NCI-H748 treated with DMSO at 0.1 percent for 48 hours (cell line): ENCODE measurements around the gene BOC.
A peak's percentile ranks its signal among the peaks of the same experiment; 100 is the strongest.

Source experiments
- DNase-seq: peaks from one replicate; lab custom pipeline; 2025; lab: John Stamatoyannopoulos, UW

The BOC gene

GRCh38 chr3:113287111-113287802 is 75.9 kb downstream of the BOC start:
- no peak for DNase-seq

- DNase-seq: peak; percentile 3
These were observed 76.7 kb downstream of the BOC start for GRCh38 chr3:113287803-113288648.

- DNase-seq: no peak
These were observed 77.5 kb downstream of the BOC start for GRCh38 chr3:113288881-113289280.

GRCh38 chr3:113291572-113291971 is 80.2 kb downstream of the BOC start:
- no peak for DNase-seq

GRCh38 chr3:113292933-113293332 is 81.6 kb downstream of the BOC start:
- DNase-seq: no peak

- no peak for DNase-seq
These were observed 82.0 kb downstream of the BOC start for GRCh38 chr3:113293348-113293747.

GRCh38 chr3:113295463-113295862 is 84.1 kb downstream of the BOC start:
- DNase-seq: no peak

- DNase-seq: no peak
These were observed 85.9 kb downstream of the BOC start for GRCh38 chr3:113297287-113297686.

- DNase-seq: no peak
These were observed 86.5 kb downstream of the BOC start for GRCh38 chr3:113297841-113298240.

GRCh38 chr3:113300596-113300995 is 89.2 kb downstream of the BOC start:
- no peak for DNase-seq

GRCh38 chr3:113304102-113304501 is 92.7 kb downstream of the BOC start:
- no peak for DNase-seq

- no peak for DNase-seq
These were observed 93.6 kb downstream of the BOC start for GRCh38 chr3:113304856-113305540.

GRCh38 chr3:113310960-113311359 is 99.6 kb downstream of the BOC start:
- no peak for DNase-seq

GRCh38 chr3:113312416-113312815 is 101.1 kb downstream of the BOC start:
- DNase-seq: no peak

- DNase-seq: no peak
These were observed 103.6 kb downstream of the BOC start for GRCh38 chr3:113314923-113315322.

GRCh38 chr3:113329757-113330156 is 118.4 kb downstream of the BOC start:
- no peak for DNase-seq

- no peak for DNase-seq
These were observed 119.4 kb downstream of the BOC start for GRCh38 chr3:113330742-113331141.

GRCh38 chr3:113331187-113331586 is 119.8 kb downstream of the BOC start:
- no peak for DNase-seq
